HG02973 (cell line): ENCODE results near the gene ZC3H7B.
"Not testable (repeated sequence)": the region's sequence is repeated elsewhere in the genome, so short reads cannot be mapped to it uniquely, and the experiment has no call there.

Source experiments
- ATAC-seq: cut with Tn5 transposase; IDR thresholded peaks from one replicate; pipeline ENCODE4 v1.9.1; 2021; ENCODE audit warnings: moderate library complexity; ENCODE audit not compliant: unreplicated experiment

Gene ZC3H7B

DNA sequence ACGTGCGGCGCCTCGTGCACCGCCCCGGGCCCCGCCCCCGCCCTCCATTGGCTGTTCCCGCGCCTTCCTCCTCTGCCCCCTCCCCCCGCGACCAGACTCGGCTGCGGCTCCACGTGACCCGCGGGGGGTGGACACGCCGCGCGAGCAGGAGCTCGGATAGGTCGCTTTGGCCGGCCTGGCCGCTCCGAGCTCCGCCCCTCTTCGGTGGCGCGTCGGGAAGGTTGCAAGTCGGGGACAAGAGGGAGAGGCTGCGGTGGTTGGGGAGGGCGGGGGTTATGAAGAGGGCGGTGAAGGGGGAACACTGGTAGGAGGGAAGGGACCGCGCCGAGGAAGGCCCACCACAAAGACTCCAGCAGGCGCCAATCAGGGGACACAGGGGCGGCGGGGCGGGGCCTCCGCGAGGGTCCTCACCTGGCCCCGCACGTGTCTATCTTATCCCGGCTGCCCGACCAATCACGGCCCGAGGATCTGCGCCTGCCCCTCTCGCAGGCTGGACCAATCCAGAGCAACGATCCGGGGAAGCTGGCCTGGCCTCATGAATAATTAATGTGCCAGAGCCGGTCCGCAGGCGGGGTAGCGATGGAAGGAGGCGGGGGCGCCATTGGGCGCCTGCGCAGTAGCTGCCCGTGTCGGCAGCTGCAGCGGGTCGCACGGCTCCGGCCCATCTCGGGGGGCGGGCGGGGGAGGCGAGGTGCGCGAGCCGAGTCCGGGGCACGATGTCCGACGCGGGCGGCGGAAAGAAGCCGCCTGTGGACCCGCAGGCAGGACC lies 80.2 kb downstream of the ZC3H7B start, which contains the start of gene TEF:
TSS of gene TEF (plus strand) at position 614 of the 769 bp plus-strand sequence. CDS start at position 717, 103 bp downstream.
- ATAC-seq, result peak; percentile 69

DNA sequence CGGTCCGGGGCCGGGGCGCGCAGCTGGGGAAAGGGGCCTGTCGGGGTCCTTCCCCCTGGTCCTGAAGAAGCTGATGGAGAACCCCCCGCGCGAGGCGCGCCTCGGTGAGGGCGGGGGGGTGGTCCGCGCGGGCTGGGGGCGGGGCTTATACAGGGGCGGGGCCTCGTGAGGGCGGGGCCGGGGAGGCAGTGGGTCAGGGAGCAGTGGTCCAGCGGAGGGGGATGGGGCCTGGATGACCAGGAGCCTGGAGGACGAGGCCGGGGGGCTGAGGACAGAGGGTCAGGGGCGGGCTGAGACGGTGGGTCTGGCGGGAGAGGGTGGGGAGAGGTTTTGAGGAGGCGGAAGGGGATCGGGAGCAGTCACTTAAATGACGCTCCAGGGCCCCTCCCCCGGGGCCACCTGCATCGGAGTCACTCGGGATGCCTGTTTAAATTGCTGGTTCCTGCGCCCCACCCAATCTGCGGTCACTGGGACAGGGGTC lies 80.8 kb downstream of the ZC3H7B start:
- ATAC-seq, result peak; percentile 25

DNA sequence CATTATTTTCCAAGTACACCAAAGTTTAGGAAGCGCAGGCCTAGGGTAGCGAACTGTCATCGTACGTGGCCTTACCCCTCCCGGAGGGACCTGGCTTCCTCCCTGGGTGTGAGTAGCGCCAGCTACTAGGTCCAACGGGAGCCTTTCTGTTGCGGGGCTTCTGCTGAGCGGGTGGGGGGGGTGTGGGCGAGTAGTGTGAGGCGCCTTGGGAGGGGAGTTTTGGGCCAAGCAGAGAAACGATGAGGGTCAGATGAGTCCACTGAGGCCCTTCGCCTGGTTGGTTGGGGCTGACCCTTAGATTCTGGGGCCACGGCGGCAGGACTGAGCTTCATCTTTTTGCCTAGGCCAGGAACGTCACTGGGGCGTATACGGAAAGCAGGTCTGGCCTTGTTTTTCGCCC lies 81.3 kb downstream of the ZC3H7B start:
- ATAC-seq, result no peak

DNA sequence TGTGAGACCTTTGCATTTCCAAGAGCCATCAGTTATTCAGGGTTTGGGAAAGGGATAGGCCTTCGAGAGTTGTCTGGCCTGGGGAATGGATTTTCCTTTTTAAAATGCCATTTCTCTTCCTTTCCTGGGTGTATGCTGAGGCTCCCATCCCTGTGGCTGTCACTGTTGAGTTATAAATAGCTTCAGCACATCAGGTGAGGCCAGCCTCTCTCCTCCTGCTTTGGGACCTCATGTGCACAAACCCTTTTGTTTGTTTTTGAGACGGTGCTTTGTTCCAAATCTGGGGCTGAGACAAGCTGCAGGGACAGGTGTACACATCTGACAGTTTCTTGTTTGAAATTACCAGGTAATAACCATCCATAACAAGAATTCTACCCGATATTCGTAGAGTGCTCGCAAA lies 81.8 kb downstream of the ZC3H7B start:
- no peak for ATAC-seq

DNA sequence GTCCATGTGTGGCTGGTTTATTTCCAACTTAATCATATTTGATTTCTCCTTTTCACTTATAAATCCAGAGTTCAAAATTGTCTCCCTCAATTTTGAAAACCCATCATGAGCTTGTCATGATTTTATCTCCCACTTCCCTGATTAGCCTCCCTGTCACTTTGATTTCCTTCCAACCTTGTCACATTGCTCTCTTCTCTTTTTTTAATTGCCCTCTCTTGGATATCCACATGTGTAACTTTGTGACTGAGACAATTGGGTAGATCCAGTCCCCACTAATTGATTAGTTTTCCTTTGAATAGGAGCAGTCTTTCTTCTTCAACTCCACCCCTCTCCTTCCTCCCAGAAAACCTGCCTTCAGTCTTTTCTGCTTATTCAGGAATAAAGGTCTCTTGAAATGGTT lies 82.8 kb downstream of the ZC3H7B start:
- no peak for ATAC-seq

DNA sequence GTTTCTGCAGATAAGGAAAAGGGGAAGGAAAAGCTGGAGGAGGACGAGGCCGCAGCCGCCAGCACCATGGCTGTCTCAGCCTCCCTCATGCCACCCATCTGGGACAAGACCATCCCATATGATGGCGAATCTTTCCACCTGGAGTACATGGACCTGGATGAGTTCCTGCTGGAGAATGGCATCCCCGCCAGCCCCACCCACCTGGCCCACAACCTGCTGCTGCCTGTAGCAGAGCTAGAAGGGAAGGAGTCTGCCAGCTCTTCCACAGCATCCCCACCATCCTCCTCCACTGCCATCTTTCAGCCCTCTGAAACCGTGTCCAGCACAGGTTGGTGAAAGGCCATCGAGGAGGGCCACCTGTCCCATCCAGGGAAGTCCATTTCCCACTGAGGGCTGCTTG lies 86.0 kb downstream of the ZC3H7B start:
- no peak for ATAC-seq

DNA sequence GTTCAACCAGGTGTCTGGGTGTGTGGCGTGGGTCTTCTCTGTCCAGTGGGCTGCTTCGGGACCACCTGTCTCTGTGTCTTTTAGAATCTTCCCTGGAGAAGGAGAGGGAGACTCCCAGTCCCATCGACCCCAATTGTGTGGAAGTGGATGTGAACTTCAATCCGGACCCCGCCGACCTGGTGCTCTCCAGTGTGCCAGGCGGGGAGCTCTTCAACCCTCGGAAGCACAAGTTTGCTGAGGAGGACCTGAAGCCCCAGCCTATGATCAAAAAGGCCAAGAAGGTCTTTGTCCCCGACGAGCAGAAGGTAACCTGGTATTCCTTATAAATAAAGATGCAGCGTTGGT lies 92.7 kb downstream of the ZC3H7B start:
- no peak for ATAC-seq

DNA sequence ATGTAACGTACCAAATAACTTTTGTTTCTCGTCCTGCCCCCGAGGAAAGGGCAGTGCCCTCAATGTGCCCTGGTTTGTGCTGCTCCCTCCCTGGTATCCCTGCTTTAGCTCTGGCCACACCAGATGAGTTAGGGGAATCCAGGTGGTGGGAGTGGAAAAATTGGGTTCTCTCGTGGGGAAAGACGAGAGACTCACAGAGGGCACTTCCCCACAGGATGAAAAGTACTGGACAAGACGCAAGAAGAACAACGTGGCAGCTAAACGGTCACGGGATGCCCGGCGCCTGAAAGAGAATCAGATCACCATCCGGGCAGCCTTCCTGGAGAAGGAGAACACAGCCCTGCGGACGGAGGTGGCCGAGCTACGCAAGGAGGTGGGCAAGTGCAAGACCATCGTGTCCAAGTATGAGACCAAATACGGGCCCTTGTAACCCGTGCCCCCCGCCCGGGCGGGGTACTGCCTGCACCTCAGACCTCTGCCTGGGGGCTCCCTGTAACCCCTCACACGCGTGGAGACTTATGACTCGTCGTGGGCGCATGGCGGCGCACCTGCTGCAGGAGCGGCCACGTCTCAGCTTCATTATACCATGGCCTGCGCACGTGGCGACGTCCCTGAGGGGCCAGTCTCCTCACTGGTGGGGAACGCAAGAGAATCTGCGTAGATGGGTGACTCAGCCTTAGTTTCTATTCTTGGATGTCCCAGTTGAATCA lies 94.4 kb downstream of the ZC3H7B start:
- ATAC-seq, result no peak

DNA sequence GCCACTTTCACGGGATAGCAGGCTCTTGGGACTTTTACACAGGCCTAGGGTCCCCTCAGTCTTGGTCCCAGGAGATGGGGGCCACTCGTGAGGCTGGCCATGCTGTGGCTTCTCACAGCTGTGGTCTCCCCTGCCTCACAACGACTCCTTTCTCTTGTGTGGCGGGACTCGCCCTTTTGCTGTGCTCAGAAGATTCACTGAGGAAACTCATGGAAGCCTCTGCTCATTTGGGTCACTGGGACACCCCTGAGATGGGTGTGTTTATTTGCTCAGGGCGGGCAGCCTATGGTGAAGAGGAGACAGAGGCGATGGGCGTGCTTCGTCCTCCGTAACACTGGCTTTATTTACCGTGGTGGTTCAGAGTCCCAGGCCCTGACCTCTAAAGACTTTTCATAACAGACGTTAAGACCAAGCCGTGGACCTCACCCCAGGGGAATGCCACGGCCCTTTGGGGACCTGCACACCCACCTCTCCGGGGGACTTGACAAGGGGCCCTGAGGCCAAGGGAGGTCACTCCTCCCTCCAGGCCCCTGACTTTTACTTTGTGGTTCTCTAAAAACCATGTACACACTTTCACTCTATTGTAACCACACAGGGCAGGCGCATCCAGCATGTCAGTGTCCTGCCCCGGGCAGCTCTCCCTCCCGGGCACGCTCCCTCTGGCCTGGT lies 96.0 kb downstream of the ZC3H7B start:
- ATAC-seq, result no peak

DNA sequence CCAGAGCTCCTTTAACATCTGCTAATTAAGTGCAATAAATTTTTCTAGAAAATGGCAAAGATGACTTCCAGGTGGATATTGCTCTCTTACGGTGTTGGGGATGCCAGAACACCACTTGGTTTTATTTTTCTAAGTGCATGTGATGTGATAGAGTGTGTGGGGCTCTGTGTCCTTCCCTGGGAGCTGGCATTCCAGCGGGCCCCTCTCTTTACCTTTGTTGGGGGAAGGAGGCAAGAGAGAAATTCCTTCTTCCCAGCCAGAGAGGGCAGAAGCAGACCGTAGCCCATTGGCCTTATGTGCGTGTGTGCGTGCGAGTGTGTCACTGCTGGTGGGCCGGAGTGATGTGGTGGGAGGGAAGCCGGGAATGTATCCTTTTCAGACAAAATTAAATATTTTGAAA lies 97.6 kb downstream of the ZC3H7B start:
- ATAC-seq, result no peak

DNA sequence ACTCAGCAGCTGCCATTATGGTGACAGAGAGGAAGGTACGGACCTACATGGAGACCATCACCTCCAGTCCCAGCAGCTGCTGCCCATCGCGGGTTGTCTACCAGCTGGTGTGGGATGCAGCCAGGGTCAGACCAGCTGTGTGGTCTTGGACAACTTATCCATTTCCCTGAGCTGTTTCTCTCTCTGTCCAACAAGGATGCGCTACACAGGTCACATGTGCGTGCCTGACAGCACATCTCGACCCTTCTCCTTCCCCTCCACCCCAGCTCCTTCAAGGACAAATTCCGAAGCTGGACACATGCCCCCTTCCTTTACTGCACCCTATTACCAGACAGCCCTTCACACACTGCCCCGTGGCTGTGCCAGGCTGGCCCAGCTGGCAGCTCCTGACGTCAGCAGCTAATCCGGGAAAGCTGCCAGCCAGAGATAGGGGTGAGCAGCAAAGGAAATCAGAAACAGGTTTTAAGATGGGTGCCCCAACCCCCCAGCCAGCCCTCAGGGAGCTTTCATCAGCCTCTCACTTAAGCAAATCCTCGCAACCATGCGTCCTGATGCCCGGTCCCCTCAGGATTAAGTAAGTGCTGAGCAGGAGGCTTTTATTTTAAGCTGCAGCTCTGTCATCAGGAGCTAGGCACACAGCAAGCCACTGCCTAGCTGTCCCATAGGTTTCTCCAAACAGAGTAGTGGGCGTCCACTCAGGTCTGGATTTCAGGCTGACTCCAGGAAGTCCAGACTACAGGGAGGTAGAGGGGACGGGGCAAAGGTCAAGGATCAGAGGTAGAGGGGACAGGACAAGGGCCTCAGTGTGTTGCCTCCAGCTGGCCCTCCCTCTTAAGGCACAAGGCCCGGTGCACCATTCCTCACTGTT lies 100.7 kb downstream of the ZC3H7B start:
- ATAC-seq, result no peak

DNA sequence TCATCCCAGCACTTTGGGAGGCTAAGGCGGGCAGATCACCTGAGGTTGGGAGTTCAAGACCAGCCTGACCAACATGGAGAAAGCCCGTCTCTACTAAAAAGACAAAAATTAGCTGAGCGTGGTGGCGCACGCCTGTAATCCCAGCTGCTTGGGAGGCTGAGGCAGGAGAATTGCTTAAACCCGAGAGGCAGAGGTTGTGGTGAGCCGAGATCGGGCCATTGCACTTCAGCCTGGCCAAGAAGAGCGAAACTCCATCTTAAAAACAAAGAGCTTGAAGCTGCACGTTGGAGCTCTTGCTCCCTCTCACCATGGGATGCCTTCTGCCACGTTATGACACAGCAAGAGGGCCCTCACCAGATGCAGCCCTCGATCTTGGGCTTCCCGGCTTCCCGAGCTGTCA lies 101.5 kb downstream of the ZC3H7B start:
- not testable (repeated sequence) for ATAC-seq

DNA sequence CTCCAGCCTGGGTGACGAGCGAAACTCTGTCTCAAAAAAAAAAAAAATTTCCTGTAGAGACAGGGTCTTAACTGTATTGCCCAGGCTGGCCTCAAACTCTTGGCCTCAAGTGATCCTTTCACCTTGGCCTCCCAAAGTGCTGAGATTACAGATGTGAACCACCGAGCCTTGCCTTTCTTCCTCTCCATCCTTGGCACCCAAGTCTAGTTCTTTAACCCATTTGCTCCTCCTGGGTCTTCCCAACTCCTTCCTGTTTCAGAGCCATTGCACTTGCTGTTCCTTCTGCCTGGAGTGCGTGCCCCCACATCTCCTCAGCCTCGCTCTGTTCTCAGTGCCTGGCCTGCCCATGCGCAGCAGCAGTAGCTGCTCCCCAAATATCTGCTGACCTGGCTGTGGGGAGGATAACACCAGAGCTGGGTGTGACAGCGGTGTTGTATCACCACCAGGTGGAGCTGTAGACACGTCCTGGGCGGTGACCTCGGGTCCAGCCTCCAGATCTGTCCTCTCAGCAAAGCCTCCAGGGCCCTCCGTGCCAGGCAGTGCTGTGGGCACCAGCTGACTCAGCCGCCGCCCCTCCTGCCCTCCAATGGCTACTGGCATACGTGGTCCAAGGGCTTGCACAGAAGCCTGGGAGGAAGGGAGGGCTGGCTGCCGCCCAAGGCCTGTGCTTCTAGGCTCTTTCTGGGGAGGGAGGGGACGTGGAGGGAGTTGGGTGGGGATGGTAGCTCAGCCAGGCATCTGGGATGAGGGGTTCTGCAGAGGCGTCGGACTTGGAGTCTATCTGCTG lies 102.4 kb downstream of the ZC3H7B start:
- ATAC-seq, result no peak

DNA sequence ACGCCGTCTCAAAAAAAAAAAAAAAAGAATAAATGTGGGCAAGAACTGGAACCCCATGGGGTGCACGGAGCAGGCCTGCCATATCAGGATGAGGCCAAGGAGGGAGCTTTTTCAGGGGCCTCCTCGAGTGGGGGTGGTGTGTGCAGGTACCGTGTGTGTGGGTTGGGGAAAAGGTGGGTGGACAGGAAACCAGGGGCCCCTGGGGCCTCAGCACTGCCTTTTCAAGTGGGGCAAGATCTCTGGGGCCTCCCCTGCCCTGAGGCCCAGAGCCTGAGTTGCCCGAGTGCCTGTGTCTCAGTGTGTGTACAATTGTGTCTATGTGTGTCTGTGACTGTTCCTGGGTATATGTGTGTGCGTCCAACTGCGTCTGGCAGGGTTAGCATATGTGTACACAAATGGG lies 104.3 kb downstream of the ZC3H7B start:
- no peak for ATAC-seq

DNA sequence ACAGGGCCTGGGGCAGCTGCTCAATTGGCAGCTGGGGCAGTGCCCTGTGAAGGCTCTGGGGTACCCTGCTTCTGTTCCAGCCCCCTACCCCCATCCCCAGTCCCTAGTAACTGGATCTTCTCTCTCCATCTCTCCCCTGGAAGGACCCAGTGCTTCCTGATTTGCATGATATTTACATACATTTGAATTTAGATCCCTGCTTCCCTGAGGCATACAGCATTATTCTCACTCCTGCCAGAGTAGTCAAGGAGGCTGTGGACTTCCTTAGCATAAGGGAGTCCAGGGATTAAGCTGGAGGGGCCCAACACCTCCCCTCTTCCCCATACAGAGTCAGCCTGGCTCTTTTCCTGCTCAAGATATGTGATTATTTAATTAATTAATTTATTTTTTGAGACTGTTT lies 105.1 kb downstream of the ZC3H7B start:
- ATAC-seq, result no peak

DNA sequence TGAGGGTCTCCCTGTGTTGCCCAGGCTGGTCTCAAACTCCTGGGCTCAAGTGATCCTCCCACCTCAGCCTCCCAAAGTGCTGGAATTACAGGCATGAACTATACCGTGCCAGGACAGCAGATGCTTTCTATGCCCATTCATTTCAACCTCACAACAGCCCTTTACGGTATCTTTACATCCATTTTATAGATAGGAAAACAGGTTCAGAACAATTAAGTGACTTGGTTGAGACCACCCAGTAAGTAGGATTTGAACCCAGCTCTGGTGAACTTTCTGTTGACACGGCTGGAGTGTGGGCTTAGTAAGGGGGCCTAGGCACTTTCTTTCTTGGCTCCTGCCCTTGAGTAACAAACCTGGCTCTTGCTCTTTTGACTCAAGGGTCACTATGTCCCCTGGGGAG lies 106.1 kb downstream of the ZC3H7B start:
- no peak for ATAC-seq

DNA sequence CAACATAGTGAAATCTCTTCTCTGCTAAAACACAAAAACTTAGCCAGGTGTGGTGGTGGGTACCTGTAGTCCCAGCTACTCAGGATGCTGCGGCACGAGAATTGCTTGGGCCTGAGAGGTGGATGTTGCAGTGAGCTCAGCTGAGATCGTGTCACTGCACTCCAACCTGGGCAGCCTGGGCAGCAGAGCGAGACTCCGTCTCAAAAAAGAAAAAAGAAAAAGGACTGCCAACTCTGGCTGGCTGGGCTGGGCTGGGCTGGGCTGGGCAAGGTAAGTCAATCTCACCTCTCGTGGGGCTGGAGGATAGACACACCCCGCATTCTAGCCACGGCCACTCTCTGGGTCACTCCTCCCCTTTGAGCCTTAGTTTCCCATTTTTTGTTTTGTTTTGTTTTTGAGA lies 107.3 kb downstream of the ZC3H7B start:
- no peak for ATAC-seq
